CD4-positive, alpha-beta T cell treated with Interleukin-6 for 4 hours (primary cell): ENCODE data around the gene TBX5.

Source experiments
- DNase-seq: peaks from one replicate; pipeline ENCODE4 v3.0.0-alpha.2; 2020; ENCODE audit warnings: mixed read lengths

Gene TBX5

DNA sequence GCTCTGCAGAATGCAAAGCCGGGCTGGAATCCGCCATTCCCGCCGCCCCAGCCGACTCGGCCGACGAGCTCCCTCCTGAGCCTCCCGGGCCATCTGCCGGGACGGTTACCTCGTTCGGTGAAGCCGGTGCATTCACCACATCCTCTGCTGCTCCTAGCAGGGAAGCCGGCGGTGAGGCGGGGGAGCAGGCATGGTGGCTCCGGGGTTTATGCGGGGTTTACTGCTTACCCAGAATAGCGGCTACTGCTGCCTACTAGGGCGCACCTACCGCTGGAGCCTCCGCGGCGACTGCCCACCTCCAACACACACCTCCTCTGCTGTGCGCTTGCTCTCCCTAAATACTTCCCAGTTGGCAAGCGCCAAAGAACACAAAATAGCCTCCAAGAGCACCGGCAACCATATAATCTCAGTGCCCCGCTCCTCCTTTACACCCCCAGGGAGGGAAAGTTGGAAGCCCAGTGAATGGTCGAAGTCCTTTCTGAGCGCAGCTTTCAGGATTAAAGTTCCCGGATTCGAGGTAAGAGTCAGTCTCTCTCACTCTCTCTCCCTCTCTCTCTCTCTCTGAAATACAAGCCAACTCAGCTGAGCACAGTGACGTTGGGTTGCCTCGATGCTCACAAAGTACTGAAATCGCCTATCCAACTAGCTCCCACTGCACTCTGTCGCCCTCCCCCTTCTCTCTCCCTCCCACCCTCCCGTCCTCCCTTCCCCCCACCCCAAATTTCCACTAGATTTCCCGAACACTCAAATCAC is at the start of gene TBX5:
Gene TBX5 (minus strand): TSS at position 626 of the 753 bp plus-strand sequence. CDS start 2,246 bp downstream, outside the sequence.
- DNase-seq = no peak

DNA sequence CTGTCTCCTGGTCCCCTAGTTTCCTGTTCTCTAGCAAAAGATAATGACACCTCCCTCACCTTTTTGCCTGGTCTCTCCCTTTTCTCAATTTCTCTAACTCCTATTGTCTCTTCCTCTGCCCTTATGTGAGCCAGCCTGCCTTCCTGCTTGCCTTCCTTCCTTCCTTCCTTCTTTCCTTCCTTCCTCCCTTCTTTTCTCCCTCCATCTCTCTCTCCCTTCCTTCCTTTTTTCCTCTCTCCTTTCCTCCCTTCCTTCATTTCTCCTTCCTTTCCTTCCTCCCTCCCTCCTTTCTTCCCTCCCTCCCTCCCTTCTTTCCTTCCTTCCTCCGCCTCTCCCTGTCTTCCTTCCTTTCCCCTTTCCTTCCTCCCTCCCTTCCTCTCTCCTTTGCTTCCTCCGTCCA is 45.7 kb upstream of the TBX5 start:
- no peak for DNase-seq

DNA sequence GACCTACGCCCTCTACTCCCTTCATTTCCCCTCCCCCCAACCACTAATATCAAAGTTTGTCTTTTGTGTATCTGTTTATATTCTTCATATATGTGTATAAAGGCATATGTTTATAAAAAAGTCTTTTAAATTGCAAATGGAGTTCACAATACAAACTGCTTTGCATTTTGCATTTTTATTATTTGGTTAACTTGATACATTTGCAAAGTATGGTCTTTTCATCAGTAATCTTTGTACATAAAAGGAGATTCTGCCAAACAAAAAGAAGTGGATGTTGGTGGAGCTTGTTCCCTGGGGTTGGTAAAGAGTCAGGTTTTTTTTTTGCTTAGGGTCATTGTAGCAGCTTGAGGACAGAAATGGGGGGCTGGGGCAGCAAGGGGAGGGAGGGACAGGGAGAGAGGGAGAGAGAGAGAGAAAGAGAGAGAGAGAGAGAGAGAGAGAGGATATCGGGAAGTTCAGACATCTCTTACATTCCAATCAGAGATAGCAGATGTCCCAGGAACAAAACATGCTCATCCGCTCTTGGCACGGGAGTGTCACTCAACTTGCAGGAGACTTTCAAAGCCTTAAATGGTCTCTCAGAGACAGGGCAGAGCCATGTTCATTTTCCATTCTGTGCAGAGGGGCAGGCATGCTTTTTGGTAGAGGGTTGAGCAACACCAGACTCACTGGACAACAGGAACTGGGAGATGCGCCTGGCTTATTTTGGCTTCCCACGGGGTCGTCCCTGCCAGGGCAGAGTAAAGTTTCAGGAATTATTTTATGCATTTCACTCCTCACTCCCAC is 44.8 kb upstream of the TBX5 start:
- no peak for DNase-seq

DNA sequence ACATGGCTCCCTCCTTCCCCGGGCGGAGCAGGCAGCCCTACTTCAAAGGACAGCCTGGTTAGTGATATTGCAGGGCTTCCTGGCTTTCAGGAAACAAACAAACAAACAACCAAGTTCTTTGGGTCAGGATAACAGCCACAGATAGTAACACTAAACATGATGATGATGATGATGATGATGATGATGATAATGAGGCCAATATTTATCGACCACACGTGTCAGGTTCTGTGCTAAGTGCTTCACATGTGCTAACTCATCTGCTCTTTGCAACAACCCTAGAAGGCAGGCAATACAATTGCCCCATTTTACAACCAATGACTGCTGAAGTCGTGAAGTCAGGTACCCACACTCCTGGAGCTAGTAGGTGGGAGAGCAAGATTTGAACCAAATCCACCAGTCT is 44.1 kb upstream of the TBX5 start:
- no peak for DNase-seq

- DNase-seq = no peak
These were observed 42.6 kb upstream of the TBX5 start for GRCh38 chr12:114448618-114448933.

- DNase-seq = no peak
These were observed 42.1 kb upstream of the TBX5 start for GRCh38 chr12:114447799-114448617.

GRCh38 chr12:114447274-114447716 is 41.4 kb upstream of the TBX5 start:
- no peak for DNase-seq

DNA sequence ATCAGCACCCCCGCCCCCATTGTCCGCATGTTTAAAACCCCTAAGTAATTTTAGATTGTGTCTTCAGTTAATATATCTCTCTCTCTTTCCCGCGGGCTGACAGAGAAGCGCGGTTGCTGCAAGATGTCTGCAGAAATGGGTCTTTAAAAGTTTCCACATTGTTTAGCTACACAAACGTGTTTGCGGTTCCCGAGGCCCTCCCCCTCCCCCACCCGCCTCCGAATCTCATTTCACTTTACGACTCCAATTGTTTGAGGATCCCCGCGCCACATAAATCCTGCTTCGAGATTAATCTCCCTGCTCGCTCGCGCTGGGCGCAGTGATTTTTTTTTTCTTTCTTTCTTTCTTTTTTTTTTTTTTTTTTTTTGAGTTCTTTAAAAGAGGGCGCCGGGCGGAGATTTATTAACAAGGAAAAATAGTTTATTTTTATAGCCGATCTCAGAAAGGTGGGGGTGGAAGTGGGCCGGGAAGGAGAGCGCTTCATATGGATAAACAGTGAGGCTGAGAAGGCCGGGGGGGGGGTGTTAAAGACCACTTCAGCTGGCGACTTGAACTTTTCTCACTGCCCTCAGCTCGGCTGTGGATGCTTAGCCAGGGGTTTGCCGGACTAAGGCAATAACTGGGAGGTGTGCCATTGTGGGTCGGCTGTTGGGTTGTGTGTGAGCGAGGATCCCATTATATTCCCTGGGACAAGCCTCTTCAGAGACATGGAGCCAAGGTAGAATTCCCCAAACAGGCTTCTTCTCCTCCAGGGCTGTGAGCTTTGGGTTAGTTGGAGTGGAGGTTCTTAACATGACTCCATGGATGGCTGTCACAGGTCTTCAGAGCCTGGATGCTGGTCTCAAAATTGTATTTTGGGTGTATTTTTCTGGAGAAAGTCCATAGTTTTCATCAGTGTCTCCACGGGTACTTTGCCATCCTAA is 39.7 kb upstream of the TBX5 start:
- DNase-seq = no peak

- DNase-seq = no peak
These were observed 38.7 kb upstream of the TBX5 start for GRCh38 chr12:114444422-114445279.

GRCh38 chr12:114443607-114444421 is 37.9 kb upstream of the TBX5 start:
- no peak for DNase-seq

DNA sequence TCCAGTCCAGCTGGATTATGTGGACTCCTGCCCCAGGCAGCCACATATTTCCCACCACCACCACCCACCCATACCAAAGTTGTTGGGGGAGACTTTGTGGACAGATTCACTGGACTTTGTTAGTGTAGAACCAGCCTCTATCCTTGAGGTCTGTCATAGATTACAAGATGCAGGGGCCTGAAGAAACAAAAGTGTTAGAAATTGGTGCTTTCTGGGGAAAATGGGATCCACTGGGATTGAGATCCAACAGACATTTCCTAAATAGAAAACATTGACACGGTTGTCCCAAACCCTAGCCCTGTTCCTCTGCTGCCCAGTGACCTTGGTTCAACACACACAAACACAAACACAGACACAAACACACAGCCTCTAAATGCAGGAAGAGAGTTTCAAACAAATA is 36.6 kb upstream of the TBX5 start:
- no peak for DNase-seq

GRCh38 chr12:114441545-114441944 is 35.6 kb upstream of the TBX5 start:
- DNase-seq = no peak

DNA sequence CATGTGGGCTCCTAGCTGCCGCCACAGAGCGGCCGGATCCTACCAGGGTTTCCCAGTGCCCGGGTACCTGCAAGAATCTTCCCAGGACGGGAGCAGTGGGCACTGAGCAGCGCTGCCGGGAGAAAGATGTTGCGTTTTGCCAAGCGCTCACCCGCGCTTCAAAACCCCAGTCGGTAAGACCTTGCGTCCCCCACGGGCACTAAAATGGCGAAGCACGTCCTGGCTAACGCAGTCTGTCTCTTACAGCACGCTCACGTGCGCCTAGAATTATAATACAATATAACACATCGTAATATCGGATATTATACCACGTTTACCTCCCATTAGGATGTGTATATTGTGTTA is 35.1 kb upstream of the TBX5 start:
- DNase-seq = no peak

DNA sequence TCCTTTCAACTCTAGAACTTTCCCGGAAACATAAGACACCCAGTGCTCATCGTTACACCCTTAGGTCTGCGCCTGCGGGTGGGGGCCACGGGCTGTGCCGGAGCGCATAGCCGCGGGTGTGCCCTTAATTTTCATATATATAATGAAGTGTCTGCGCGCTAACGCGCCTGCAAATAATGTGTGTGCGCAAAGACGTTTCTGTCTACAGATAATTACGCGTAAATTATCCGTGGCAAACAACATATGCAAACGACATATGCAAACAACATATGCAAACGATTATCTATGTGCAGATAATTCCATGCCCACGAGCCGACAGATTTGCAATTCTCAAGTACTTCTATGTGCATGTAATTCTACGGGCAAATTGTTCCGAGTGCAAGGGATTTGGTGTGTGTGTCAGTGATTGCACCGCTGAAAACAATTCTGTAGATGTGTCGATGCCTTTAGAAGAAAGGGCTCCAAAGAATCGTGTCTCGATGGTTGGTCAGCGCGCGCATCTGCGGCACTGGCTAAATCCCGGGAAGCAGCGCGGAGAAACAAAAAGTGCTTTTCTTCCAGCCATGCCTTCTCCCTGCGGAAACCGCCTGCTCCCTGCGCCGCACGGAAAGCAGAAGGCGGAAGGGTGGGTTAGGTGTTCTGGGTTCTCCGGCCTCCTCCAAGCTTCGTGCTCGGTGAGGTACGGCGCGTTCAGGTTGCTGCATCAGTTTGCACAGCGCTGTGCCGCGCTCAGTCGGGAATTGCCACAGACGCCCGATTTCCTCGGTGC is 34.5 kb upstream of the TBX5 start:
- no peak for DNase-seq

GRCh38 chr12:114439817-114440216 is 33.9 kb upstream of the TBX5 start:
- no peak for DNase-seq

GRCh38 chr12:114439261-114439683 is 33.3 kb upstream of the TBX5 start:
- DNase-seq = no peak

DNA sequence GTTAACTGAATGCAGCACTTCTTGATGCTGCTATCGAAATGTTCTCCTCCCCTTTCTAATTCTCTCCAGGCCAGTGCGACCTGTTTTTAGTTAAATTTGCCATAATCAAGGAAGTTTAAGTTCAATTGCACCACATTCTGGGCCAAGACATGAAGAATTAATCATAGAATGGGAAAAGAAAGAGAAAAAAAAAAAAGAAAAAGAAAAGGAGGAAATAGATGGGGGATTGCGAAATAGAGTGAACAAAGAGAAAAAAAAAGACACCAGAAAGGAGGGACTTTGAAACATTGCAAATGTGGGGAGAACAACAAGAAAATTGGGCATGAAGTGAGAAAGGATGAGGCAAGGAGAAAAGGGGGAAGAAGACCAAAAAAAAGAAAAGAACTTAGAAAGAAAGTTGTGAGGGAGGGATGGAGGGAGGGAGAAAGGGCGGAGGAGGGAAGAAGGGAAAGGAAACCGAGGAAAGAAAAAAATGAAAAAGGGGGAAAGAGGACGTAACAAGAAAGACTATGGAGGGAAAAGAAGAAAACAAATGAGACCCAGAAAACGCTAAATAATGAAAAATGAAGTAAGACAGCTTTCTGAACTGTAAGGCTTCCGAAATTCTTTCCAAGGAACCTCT is 32.8 kb upstream of the TBX5 start:
- no peak for DNase-seq

GRCh38 chr12:114434341-114434740 is 28.4 kb upstream of the TBX5 start:
- no peak for DNase-seq

GRCh38 chr12:114431902-114432301 is 26.0 kb upstream of the TBX5 start:
- no peak for DNase-seq
